HG03460 (cell line): ENCODE measurements around the gene SMAD9.

Source experiments
- ATAC-seq: cut with Tn5 transposase; IDR thresholded peaks from one replicate; pipeline ENCODE4 v1.9.1; 2021; ENCODE audit not compliant: unreplicated experiment

The SMAD9 gene

DNA sequence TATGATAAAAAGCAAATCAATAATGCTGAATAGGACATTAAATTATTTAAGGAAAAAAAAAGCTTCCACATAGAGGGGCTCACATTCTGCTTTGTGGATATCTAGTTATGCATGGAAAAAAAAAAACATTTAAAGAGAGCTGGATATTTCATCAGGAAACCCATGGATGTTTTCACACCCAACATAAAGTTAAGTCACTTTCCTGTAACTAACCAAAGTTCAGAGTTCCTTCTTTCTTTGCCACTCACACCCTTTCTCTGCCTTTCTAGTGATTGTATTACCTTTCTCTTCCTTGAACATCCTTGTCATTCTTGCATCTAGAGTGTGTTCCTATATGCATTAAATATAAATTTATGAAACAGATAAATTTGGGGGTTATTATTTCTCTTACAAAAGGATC lies 53.8 kb downstream of the SMAD9 start:
- ATAC-seq, result no peak

DNA sequence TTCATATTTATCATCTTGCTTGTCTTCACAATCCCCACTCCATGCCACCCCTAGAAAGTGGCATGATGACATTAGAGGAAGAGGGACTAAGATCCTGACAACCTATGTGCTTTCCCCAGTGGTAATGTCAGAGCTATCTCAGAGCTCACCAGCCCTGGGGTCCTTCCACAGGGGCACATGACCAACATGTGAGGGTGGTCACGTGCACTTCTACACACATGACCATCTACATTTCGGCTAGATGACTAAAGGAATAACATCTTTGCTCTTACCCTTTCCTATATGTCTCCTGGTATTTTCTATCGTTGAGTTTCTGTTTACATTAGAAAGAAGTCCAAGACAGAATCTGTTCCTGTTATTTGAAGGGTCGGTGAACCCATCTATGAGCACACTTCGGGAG lies 54.8 kb downstream of the SMAD9 start:
- ATAC-seq, result no peak

DNA sequence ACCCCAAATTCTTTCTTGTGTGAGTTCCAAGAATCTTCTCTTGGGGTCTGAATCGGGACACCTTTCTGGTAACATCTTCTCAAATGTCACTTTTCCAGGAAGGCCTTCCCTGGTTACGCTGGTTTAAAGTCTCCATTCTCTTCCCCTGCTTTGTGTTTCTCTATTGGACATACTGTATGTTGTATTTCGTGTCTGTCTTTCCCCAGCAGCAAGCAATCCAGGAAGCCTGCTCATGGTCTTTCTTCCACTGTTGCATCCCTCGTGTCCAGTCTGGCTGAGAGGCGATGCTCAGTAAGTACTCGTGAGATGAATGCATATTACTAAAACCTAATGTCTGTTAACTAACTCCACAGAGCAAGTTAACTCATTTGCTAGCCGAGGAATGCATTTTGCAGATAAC lies 57.3 kb downstream of the SMAD9 start:
- no peak for ATAC-seq

DNA sequence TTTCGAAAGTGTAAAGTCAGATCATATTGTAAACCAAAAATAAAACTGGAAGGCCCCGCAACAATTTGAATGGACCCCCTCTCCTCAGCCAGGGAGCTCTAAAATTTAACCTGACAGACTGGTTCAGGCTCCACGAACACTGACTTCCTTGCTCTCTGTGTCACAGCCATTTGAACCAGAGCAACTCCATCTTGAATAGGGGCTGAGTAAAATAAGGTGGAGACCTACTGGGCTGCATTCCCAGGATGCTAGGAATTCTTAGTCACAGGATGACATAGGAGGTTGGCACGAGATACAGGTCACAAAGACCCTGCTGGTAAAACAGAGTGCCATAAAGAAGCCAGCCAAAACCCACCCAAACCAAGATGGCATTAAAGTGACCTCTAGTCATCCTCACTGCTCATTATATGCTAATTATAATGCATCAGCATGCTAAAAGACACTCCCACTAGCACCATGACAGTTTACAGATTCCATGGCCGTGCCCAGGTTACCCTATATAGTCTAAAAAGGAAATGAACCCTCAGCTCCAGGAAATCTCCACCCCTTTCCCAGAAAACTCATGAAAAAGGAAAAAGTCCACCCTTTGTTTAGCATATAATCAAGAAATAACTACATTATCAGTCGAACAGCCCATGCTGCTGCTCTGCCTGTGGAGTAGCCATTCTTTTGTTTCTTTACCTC lies 57.9 kb downstream of the SMAD9 start:
- ATAC-seq, result no peak

DNA sequence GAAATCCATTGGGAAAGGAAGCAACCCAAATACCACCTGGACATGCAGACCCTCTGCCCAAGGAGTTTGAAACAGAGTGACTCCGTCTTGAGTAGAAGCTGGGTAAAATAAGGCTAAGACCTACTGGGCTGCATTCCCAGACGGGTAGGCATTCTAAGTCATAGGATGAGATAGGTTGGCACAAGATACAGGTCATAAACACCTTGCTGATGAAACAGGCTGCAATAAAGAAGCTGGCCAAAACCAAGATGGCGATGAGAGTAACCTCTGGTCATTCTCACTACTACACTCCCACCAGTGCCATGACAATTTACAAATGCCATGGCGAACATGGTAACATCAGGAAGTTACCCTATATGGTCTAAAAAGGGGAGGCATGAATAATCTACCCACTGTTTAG lies 60.8 kb downstream of the SMAD9 start:
- ATAC-seq, result no peak

- ATAC-seq, result peak; percentile 77
These were observed 61.7 kb downstream of the SMAD9 start for GRCh38 chr13:36858290-36858689.

- ATAC-seq, result no peak
These were observed 62.8 kb downstream of the SMAD9 start for GRCh38 chr13:36857253-36857652.

GRCh38 chr13:36850790-36851438 lies 69.1 kb downstream of the SMAD9 start:
- no peak for ATAC-seq

- no peak for ATAC-seq
These were observed 71.6 kb downstream of the SMAD9 start for GRCh38 chr13:36848199-36848982.

- no peak for ATAC-seq
These were observed 72.4 kb downstream of the SMAD9 start for GRCh38 chr13:36847606-36848005.

- ATAC-seq, result no peak
These were observed 78.6 kb downstream of the SMAD9 start for GRCh38 chr13:36841391-36841790.

DNA sequence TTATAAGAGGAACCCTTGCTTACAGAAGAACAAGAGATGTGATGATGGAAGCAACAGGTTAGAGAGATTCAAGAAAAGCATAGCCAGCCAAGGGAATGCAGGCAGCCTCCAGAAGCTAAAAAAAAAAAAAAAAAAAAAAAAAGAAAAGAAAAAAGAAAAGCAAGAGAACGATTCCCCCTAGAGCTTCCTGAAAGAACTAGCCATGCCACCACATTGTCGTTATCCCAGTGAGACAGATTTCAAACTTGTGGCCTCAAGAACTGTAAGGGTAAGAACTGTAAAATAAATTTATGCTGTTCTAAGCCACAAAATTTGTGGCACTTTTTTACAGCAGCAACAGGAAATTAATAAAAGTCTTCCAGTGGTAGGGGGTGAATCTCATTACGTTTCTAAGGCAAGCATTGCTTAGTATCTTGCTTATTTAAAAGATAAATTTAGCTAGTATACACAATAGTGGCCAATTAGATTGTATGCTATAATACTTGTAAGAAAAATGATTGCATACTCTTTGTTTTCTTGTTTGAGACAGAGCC lies 79.3 kb downstream of the SMAD9 start:
- no peak for ATAC-seq

- no peak for ATAC-seq
These were observed 80.1 kb downstream of the SMAD9 start for GRCh38 chr13:36839981-36840380.

GRCh38 chr13:36839281-36839680 lies 80.8 kb downstream of the SMAD9 start:
- ATAC-seq, result no peak

GRCh38 chr13:36837354-36838092 lies 82.5 kb downstream of the SMAD9 start:
- ATAC-seq, result no peak

GRCh38 chr13:36834299-36834698 lies 85.7 kb downstream of the SMAD9 start:
- ATAC-seq, result no peak

DNA sequence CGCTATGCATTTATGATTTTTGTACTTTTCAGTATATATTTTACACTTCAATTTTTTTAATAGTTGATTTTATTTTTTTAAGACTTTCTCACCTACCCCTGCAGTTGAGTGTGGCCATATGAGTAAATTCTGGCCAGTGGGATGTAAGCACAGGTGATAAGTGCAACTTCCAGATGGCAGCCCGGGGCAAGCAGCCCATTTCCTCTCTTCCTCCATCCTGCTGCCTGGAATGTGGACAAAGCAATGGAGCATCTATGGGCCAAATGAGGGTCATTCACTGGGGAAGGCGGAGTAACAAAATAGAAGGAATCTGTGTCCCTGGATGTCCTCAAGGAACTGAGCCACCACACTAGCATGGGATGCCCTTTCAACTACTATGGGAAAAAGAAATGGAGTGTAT lies 88.7 kb downstream of the SMAD9 start:
- no peak for ATAC-seq

GRCh38 chr13:36829753-36830152 lies 90.3 kb downstream of the SMAD9 start:
- no peak for ATAC-seq

DNA sequence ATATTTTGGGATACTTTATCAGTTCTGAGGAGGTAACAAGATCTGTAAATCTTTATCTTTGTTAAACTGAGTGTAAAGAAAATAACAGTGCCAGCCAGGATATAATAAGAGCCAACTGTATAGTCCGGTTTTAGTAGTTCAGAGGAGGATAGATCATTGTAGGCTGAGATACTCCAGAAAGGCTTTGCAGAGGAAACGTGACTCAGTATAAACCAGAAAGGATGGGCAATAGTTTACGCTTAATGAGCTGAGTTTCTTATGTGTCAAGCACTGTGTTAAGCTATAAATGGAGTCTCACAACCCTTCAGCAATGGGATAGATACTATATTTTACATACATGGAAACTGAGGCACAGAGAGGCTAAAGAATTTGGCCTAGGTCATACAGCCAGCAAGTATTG lies 97.3 kb downstream of the SMAD9 start:
- no peak for ATAC-seq

- ATAC-seq, result peak; percentile 50
These were observed 99.8 kb downstream of the SMAD9 start for GRCh38 chr13:36820222-36820621.

DNA sequence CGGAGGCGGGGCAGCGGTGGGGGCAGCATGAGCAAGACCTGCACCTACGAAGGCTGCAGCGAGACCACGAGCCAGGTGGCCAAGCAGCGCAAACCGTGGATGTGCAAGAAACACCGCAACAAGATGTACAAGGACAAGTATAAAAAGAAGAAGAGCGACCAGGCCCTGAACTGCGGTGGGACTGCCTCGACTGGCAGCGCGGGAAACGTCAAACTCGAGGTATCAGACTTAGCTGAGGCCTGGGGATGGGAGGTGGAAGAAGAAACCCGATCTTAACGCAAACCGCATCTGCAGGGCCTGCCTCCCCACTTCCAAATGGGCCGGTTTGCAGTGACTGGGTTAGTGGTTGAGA lies 100.3 kb downstream of the SMAD9 start:
- ATAC-seq, result peak; percentile 20
